ENCODE results near the gene RORB.

RORB gene

GRCh38 chr9:74496819-74497747, at the start of gene RORB:
Gene RORB, plus strand, starts transcription at chr9:74497335. Its CDS starts 642 bp downstream, at chr9:74497977.
- Mint-ChIP-seq H3K27me3 (peaks cover 62% of the 10 kb centered on the region), H3K4me3 (peak within 1 kb of the TSS; percentile 87 to 91), H3K27ac (peak within 1 kb of the TSS; percentile 57 to 72), H3K9me3 (no peaks in the 10 kb centered on the region), H3K4me1 (peaks cover 46% of the 10 kb centered on the region)
- peak; percentile 45 to 57 for DNase-seq
- peak; percentile 80 for ATAC-seq

GRCh38 chr9:74447451-74448193, 49.5 kb upstream of the RORB start:
- H3K4me1 Mint-ChIP-seq: no peaks in the 10 kb centered on the region
- H3K27me3 Mint-ChIP-seq: no peaks in the 10 kb centered on the region
- H3K4me3 Mint-ChIP-seq: no peak overlapping the region
- peaks cover 4 to 7% of the 10 kb centered on the region in 2 donors for H3K9me3 Mint-ChIP-seq
- DNase-seq: no peak
- no peak overlapping the region for H3K27ac Mint-ChIP-seq
- ATAC-seq: no peak

GRCh38 chr9:74449060-74449459, 48.1 kb upstream of the RORB start:
- H3K27me3 Mint-ChIP-seq: no peaks in the 10 kb centered on the region
- no peaks in the 10 kb centered on the region for H3K4me1 Mint-ChIP-seq
- DNase-seq: no peak
- ATAC-seq: no peak
- H3K27ac Mint-ChIP-seq: no peak overlapping the region
- peaks cover 4 to 7% of the 10 kb centered on the region in 2 donors for H3K9me3 Mint-ChIP-seq
- H3K4me3 Mint-ChIP-seq: no peak overlapping the region

GRCh38 chr9:74458832-74459231, 38.3 kb upstream of the RORB start:
- no peaks in the 10 kb centered on the region for H3K4me1 Mint-ChIP-seq
- DNase-seq (no peak), ATAC-seq (no peak)
- no peaks in the 10 kb centered on the region for H3K27me3 Mint-ChIP-seq
- no peak overlapping the region for H3K4me3 Mint-ChIP-seq
- no peaks in the 10 kb centered on the region for H3K9me3 Mint-ChIP-seq
- no peak overlapping the region for H3K27ac Mint-ChIP-seq

GRCh38 chr9:74463825-74464224, 33.3 kb upstream of the RORB start:
- no peaks in the 10 kb centered on the region for H3K9me3 Mint-ChIP-seq
- ATAC-seq (no peak), DNase-seq (no peak)
- no peak overlapping the region for H3K4me3 Mint-ChIP-seq
- H3K27me3 Mint-ChIP-seq: no peaks in the 10 kb centered on the region
- no peak overlapping the region for H3K27ac Mint-ChIP-seq
- H3K4me1 Mint-ChIP-seq: no peaks in the 10 kb centered on the region

GRCh38 chr9:74478606-74479005, 18.5 kb upstream of the RORB start:
- H3K4me1 Mint-ChIP-seq: no peaks in the 10 kb centered on the region
- H3K9me3 Mint-ChIP-seq: peaks cover 0 to 15% of the 10 kb centered on the region in 2 donors
- DNase-seq (no peak), ATAC-seq (no peak)
- peaks cover 8% of the 10 kb centered on the region for H3K27me3 Mint-ChIP-seq
- no peak overlapping the region for H3K27ac Mint-ChIP-seq
- no peak overlapping the region for H3K4me3 Mint-ChIP-seq

GRCh38 chr9:74479711-74480110, 17.4 kb upstream of the RORB start:
- Mint-ChIP-seq H3K27me3 (peaks cover 7% of the 10 kb centered on the region), H3K4me3 (no peak overlapping the region), H3K4me1 (no peaks in the 10 kb centered on the region), H3K9me3 (peaks cover 0 to 15% of the 10 kb centered on the region in 2 donors), H3K27ac (no peak overlapping the region)
- no peak for ATAC-seq
- no peak for DNase-seq

GRCh38 chr9:74487395-74487794, 9.7 kb upstream of the RORB start:
- no peak for ATAC-seq
- Mint-ChIP-seq H3K9me3 (no peaks in the 10 kb centered on the region), H3K4me3 (no peak overlapping the region), H3K4me1 (no peaks in the 10 kb centered on the region), H3K27ac (no peak overlapping the region), H3K27me3 (peaks cover 25% of the 10 kb centered on the region)
- no peak for DNase-seq

- Mint-ChIP-seq H3K4me1 (peaks cover 23% of the 10 kb centered on the region), H3K27me3 (peaks cover 48% of the 10 kb centered on the region), H3K9me3 (no peaks in the 10 kb centered on the region), H3K27ac (no peak overlapping the region), H3K4me3 (no peak overlapping the region)
- no peak for DNase-seq
- no peak for ATAC-seq
Observed at GRCh38 chr9:74493512-74493911, 3.6 kb upstream of the RORB start.

- Mint-ChIP-seq H3K27me3 (peaks cover 53% of the 10 kb centered on the region), H3K4me3 (no peak overlapping the region), H3K9me3 (no peaks in the 10 kb centered on the region), H3K27ac (no peak overlapping the region), H3K4me1 (peaks cover 33% of the 10 kb centered on the region)
- ATAC-seq (no peak), DNase-seq (no peak)
Observed at GRCh38 chr9:74494490-74494889, 2.6 kb upstream of the RORB start.

GRCh38 chr9:74496406-74496805, 729 bp upstream of the RORB start:
- Mint-ChIP-seq H3K27ac (peak overlapping the region in 1 of 2 donors; percentile 50), H3K9me3 (no peaks in the 10 kb centered on the region), H3K27me3 (peaks cover 65% of the 10 kb centered on the region), H3K4me1 (peaks cover 46% of the 10 kb centered on the region), H3K4me3 (peak overlapping the region; percentile 87 to 91)
- peak; percentile 11 for ATAC-seq
- no peak for DNase-seq

- H3K27me3 Mint-ChIP-seq: peaks cover 59% of the 10 kb centered on the region
- DNase-seq (peak in 1 of 2 donors; percentile 26), ATAC-seq (peak; percentile 22)
Observed at GRCh38 chr9:74497748-74498620, 849 bp downstream of the RORB start.

GRCh38 chr9:74498621-74499095, 1.5 kb downstream of the RORB start:
- no peaks in the 10 kb centered on the region for H3K9me3 Mint-ChIP-seq
- H3K27me3 Mint-ChIP-seq: peaks cover 65% of the 10 kb centered on the region
- H3K4me1 Mint-ChIP-seq: peaks cover 46% of the 10 kb centered on the region
- DNase-seq: no peak
- H3K27ac Mint-ChIP-seq: peak overlapping the region in 1 of 2 donors; percentile 78
- no peak for ATAC-seq
- H3K4me3 Mint-ChIP-seq: peak overlapping the region; percentile 87 to 91

More at GRCh38 chr9:74497748-74498620, 849 bp downstream of the RORB start:
- H3K27ac Mint-ChIP-seq: peak overlapping the region; percentile 57 to 78
- peak overlapping the region; percentile 87 to 91 for H3K4me3 Mint-ChIP-seq
- peaks cover 46% of the 10 kb centered on the region for H3K4me1 Mint-ChIP-seq
- no peaks in the 10 kb centered on the region for H3K9me3 Mint-ChIP-seq

GRCh38 chr9:74499111-74499601, 2.0 kb downstream of the RORB start:
- H3K27ac Mint-ChIP-seq: no peak overlapping the region
- H3K4me1 Mint-ChIP-seq: peaks cover 46% of the 10 kb centered on the region
- H3K9me3 Mint-ChIP-seq: no peaks in the 10 kb centered on the region
- DNase-seq (no peak), ATAC-seq (no peak)
- peaks cover 65% of the 10 kb centered on the region for H3K27me3 Mint-ChIP-seq
- H3K4me3 Mint-ChIP-seq: peak overlapping the region; percentile 71 to 87

All from stimulated activated naive CD8-positive, alpha-beta T cell treated with anti-CD3 and anti-CD28 coated beads, Interleukin-15, amount 100 ng/mL, for 72 hours (primary cell).